Measurements from ENCODE around the gene SMAD9.
A peak's percentile ranks its signal among the peaks of the same experiment; 100 is the strongest.

SMAD9 gene

DNA sequence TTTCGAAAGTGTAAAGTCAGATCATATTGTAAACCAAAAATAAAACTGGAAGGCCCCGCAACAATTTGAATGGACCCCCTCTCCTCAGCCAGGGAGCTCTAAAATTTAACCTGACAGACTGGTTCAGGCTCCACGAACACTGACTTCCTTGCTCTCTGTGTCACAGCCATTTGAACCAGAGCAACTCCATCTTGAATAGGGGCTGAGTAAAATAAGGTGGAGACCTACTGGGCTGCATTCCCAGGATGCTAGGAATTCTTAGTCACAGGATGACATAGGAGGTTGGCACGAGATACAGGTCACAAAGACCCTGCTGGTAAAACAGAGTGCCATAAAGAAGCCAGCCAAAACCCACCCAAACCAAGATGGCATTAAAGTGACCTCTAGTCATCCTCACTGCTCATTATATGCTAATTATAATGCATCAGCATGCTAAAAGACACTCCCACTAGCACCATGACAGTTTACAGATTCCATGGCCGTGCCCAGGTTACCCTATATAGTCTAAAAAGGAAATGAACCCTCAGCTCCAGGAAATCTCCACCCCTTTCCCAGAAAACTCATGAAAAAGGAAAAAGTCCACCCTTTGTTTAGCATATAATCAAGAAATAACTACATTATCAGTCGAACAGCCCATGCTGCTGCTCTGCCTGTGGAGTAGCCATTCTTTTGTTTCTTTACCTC, 57.9 kb downstream of the SMAD9 start:
- DNase-seq, result peak; percentile 31

- DNase-seq, result no peak
Measured at GRCh38 chr13:36859259-36859658, 60.8 kb downstream of the SMAD9 start.

- peak; percentile 86 for DNase-seq
Measured at GRCh38 chr13:36858290-36858689, 61.7 kb downstream of the SMAD9 start.

DNA sequence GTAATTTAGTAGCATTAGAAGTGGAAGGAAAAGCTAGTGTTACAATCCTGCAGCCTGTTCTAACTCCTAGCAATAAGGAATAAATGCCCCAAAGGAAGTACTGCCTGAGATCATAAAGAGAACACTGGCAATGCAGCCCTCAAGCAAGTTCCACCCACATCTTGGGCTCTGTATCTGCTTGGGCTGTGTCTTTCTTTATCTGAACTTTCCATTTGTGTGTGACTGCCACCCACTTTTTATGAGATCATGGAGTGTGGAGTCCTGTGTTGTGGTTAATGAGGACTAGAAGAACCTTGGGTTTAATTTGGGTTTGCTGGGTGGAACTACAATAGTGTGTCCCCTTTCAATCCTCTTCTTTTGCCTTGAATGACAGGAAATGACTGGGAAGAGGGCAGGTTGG, 62.8 kb downstream of the SMAD9 start:
- DNase-seq, result peak; percentile 81

- peak; percentile 64 for DNase-seq
Measured at GRCh38 chr13:36850790-36851438, 69.1 kb downstream of the SMAD9 start.

- peak; percentile 40 for DNase-seq
Measured at GRCh38 chr13:36848199-36848982, 71.6 kb downstream of the SMAD9 start.

- no peak for DNase-seq
Measured at GRCh38 chr13:36847606-36848005, 72.4 kb downstream of the SMAD9 start.

- peak; percentile 44 for DNase-seq
Measured at GRCh38 chr13:36841391-36841790, 78.6 kb downstream of the SMAD9 start.

GRCh38 chr13:36840718-36841250, 79.3 kb downstream of the SMAD9 start:
- no peak for DNase-seq

DNA sequence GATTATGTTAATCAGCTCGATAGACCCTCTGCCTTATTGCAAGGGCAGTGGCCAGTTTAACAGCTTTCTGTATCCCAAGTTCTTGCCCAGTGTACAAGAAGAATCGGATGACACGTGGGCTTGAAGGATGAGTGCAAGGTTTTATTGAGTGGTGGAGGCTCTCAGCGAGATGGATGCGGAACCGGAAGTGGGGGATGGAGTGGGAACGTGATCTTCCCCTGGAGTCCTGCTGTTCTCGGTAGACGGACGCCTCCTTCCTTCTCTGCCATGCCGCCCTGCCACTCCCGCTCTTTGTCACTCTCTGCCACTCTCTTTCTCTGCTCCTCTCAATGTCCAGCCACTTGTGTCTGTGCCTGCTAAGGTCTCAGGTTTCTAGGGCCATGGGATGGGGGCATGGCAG, 80.1 kb downstream of the SMAD9 start:
- DNase-seq, result no peak

GRCh38 chr13:36839281-36839680, 80.8 kb downstream of the SMAD9 start:
- no peak for DNase-seq

DNA sequence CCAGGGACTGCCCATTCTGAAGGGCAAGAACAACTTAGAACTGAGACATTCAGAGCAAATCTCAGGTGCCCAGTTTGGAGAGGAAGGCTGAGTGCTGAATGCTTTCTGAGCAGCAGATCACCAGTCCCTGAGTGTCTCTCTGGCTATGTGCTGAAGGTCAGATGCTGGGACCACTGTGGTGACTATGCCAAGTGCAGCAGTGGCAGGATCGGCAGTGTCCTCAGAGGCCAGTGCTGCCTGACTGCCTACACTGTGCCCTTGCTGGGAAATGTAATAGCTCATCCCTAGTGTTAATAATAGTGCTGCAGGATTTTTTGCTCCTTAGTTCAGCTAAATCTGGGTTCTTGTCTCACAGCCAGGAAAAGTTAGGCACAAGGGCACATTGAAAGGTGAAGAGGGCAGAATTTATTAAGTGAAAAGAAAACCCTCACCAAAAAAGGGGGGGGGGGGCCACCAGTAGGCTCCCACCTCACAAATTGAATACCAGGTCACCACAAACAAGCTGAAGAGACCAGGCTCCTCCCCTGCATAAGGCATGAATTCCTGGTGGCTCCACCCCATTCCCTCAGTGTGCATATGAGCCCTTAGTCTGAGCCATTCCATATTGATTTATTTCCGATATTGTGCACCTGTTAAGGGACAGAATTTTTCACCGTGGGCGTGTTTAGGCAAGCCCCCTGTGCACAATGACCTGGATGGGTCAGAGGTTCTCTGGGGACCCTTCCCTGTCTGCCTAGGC, 82.5 kb downstream of the SMAD9 start:
- no peak for DNase-seq

DNA sequence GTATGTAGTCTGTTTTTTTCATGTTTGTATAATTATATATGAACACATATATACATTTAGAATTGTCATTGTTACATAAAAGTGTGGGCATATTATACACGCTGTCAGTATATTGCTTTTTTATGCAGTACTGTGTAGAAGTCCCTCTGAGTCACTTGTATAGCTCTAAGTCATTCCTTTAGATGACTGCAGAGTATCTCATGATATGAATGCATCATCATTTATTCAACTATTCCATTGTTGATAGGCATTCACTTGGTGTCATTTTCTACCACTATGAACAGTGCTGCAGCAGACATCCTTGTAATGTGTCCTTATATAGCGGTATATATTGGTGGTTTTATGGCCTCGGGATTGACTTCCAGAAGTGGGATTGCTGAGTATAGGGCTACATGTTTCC, 85.7 kb downstream of the SMAD9 start:
- DNase-seq, result no peak

DNA sequence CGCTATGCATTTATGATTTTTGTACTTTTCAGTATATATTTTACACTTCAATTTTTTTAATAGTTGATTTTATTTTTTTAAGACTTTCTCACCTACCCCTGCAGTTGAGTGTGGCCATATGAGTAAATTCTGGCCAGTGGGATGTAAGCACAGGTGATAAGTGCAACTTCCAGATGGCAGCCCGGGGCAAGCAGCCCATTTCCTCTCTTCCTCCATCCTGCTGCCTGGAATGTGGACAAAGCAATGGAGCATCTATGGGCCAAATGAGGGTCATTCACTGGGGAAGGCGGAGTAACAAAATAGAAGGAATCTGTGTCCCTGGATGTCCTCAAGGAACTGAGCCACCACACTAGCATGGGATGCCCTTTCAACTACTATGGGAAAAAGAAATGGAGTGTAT, 88.7 kb downstream of the SMAD9 start:
- DNase-seq, result no peak

GRCh38 chr13:36829753-36830152, 90.3 kb downstream of the SMAD9 start:
- peak; percentile 42 for DNase-seq

- no peak for DNase-seq
Measured at GRCh38 chr13:36822785-36823184, 97.3 kb downstream of the SMAD9 start.

DNA sequence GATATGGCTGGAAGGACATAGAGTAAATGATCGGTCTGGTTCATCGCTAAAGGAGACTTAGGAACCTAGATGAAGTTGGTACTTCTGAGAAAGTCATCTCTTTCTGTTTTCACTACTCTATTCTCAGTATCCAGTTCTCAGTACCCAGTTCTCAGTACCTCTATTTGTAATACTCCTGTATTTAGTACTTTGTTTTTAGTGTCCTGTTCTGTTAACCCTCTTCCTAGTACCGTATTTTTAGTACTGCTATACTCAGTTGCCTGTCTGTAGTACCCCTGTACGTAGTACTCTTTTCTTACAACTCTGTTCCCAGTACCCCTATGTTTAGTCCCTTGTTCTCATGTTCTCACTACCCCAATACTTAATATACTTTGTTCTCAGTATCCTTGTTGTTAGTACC, 99.8 kb downstream of the SMAD9 start:
- DNase-seq, result no peak

GRCh38 chr13:36819739-36820090, 100.3 kb downstream of the SMAD9 start:
- DNase-seq, result peak; percentile 75

- DNase-seq, result peak; percentile 95
Measured at GRCh38 chr13:36818804-36819738, 101.0 kb downstream of the SMAD9 start, which contains the start of gene RFXAP. TSS of gene RFXAP (plus strand) at chr13:36819222. CDS start at chr13:36819358, 136 bp downstream.

GRCh38 chr13:36817996-36818803, 101.8 kb downstream of the SMAD9 start:
- no peak for DNase-seq

DNA sequence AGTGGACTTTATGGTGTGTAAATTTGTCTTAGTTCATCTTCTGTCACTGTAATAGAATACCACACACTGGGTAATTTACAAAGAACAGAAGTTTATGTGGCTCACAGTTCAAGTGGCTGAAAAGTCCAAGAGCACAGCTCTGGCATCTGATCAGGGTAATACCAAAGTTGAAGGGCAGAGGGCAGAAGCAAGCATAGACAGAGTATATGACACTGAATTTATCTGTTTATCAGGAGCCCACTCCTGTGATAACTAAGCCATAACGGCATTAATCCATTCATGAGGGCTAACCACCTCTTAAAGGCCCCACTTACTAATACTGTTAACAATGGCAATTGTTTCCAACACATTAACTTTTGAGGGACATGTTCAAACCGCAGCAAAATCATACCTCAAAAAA, 105.0 kb downstream of the SMAD9 start:
- peak; percentile 75 for DNase-seq

Measured in hematopoietic multipotent progenitor cell treated with erythropoietin and hydrocortisone succinate and interleukin-3 and kit ligand, for 4 days (in vitro differentiated cells).